Measurements from ENCODE around the gene LRRC75B. TPM values are rescaled to one million over a fixed set of nuclear protein-coding genes. Genes with fewer than 3 reads are reported as not detected.

The LRRC75B gene
- total RNA-seq, 4 donors from 2014 or later: 4.0 to 20.4 (median 7.8) TPM

- H3K27me3 ChIP-seq: no peaks in the 10 kb centered on the region
- DNase-seq: no peak
- WGBS, 2 donors: 64 to 82% methylated on average over 4 of the region's 8 CpGs
- TF ChIP-seq CTCF (IDR thresholded peaks at IDR 0.05) (no peak), POLR2A (IDR thresholded peaks at IDR 0.05) (no peak)
- no peak overlapping the region for H3K27ac ChIP-seq
- H3K9me3 ChIP-seq: no peaks in the 10 kb centered on the region
- intact Hi-C loops (cut with DNase I): no loop called here
- no peak overlapping the region for H3K4me3 ChIP-seq
- H3K4me1 ChIP-seq: peaks cover 11 to 56% (median 26%) of the 10 kb centered on the region in 3 donors
- peaks cover 21 to 63% (median 22%) of the 10 kb centered on the region in 3 donors for H3K36me3 ChIP-seq
These were observed 42.6 kb downstream of the LRRC75B start for GRCh38 chr22:24550028-24550901.

GRCh38 chr22:24548812-24549211 lies 44.1 kb downstream of the LRRC75B start:
- H3K27me3 ChIP-seq: no peaks in the 10 kb centered on the region
- 89 to 100% methylated on average over 1 to 2 of the region's 4 CpGs for WGBS, 2 donors
- no peak for DNase-seq
- H3K27ac ChIP-seq: no peak overlapping the region
- H3K4me1 ChIP-seq: peaks cover 13 to 60% (median 22%) of the 10 kb centered on the region in 3 donors
- H3K36me3 ChIP-seq: peaks cover 22 to 78% (median 28%) of the 10 kb centered on the region in 3 donors
- TF ChIP-seq CTCF (IDR thresholded peaks at IDR 0.05): no peak
- TF ChIP-seq POLR2A (IDR thresholded peaks at IDR 0.05): no peak
- intact Hi-C loops (cut with DNase I): no loop called here
- no peaks in the 10 kb centered on the region for H3K9me3 ChIP-seq
- no peak overlapping the region for H3K4me3 ChIP-seq

- no peak overlapping the region for H3K27ac ChIP-seq
- intact Hi-C loops (cut with DNase I): no loop called here
- peaks cover 36 to 100% (median 56%) of the 10 kb centered on the region in 3 donors for H3K36me3 ChIP-seq
These were observed 49.1 kb downstream of the LRRC75B start for GRCh38 chr22:24543679-24544243.

GRCh38 chr22:24543185-24543601 lies 49.7 kb downstream of the LRRC75B start:
- TF ChIP-seq POLR2A (IDR thresholded peaks at IDR 0.05) (no peak), CTCF (IDR thresholded peaks at IDR 0.05) (no peak)
- no peak for DNase-seq
- H3K4me3 ChIP-seq: no peak overlapping the region
- WGBS, 2 donors: 90 to 100% methylated on average over 1 to 2 of the region's 7 CpGs
- peaks cover 31 to 100% (median 56%) of the 10 kb centered on the region in 3 donors for H3K36me3 ChIP-seq
- H3K27ac ChIP-seq: no peak overlapping the region
- H3K9me3 ChIP-seq: no peaks in the 10 kb centered on the region
- intact Hi-C loops (cut with DNase I): no loop called here
- H3K4me1 ChIP-seq: peaks cover 7 to 33% (median 16%) of the 10 kb centered on the region in 3 donors
- no peaks in the 10 kb centered on the region for H3K27me3 ChIP-seq

More at GRCh38 chr22:24543679-24544243, 49.1 kb downstream of the LRRC75B start:
- no peak for TF ChIP-seq CTCF (IDR thresholded peaks at IDR 0.05)
- no peak for TF ChIP-seq POLR2A (IDR thresholded peaks at IDR 0.05)
- WGBS, 2 donors: 94% methylated on average over 10 of the region's 11 CpGs; no CpG with 5 or more reads in 1 of the 2 donors
- Histone ChIP-seq H3K27me3 (no peaks in the 10 kb centered on the region), H3K4me1 (peaks cover 7 to 33% (median 16%) of the 10 kb centered on the region in 3 donors), H3K9me3 (no peaks in the 10 kb centered on the region), H3K4me3 (no peak overlapping the region)
- DNase-seq: no peak

GRCh38 chr22:24542641-24543040 lies 50.2 kb downstream of the LRRC75B start:
- H3K4me1 ChIP-seq: peaks cover 7 to 33% (median 16%) of the 10 kb centered on the region in 3 donors
- intact Hi-C loops (cut with DNase I): no loop called here
- 38 to 70% methylated on average over 3 to 4 of the region's 9 CpGs for WGBS, 2 donors
- H3K27ac ChIP-seq: no peak overlapping the region
- no peak for DNase-seq
- no peaks in the 10 kb centered on the region for H3K27me3 ChIP-seq
- no peak overlapping the region for H3K4me3 ChIP-seq
- peaks cover 25 to 95% (median 51%) of the 10 kb centered on the region in 3 donors for H3K36me3 ChIP-seq
- H3K9me3 ChIP-seq: no peaks in the 10 kb centered on the region
- TF ChIP-seq CTCF (IDR thresholded peaks at IDR 0.05) (no peak), POLR2A (IDR thresholded peaks at IDR 0.05) (no peak)

Measured in esophagus squamous epithelium (tissue), 5 donors.